ENCODE data around the gene PPM1E.

- TF ChIP-seq CTCF (IDR thresholded peaks at IDR 0.05) (no peak), EP300 (IDR thresholded peaks at IDR 0.05) (no peak), POLR2A (IDR thresholded peaks at IDR 0.05; ENCODE audit: low read depth) (no peak)
Observed at GRCh38 chr17:59011975-59012374, 256.3 kb downstream of the PPM1E start.

Measured in esophagus muscularis mucosa (tissue), 4 donors.